ENCODE results near the gene KCNH4.

Gene KCNH4

GRCh38 chr17:42118545-42118944 lies 62.4 kb downstream of the KCNH4 start:
- no peak overlapping the region for H3K27ac ChIP-seq
- H3K4me1 ChIP-seq (ENCODE audit: low read depth, poor library complexity, severe bottlenecking): peaks cover 40% of the 10 kb centered on the region
- H3K79me2 ChIP-seq (ENCODE audit: insufficient read depth, low read depth): no peaks in the 10 kb centered on the region
- H3K9ac ChIP-seq: no peak overlapping the region
- H4K20me1 ChIP-seq (ENCODE audit: insufficient read depth): no peaks in the 10 kb centered on the region
- no peak overlapping the region for H3K4me2 ChIP-seq
- no peaks in the 10 kb centered on the region for H3K36me3 ChIP-seq (ENCODE audit: insufficient read depth)
- H3K27me3 ChIP-seq (ENCODE audit: insufficient read depth, low read depth): no peaks in the 10 kb centered on the region
- no peak overlapping the region for H3K4me3 ChIP-seq (IDR thresholded peaks at IDR 0.05; ENCODE audit: insufficient read depth, low read depth, low read length)
- peak; percentile 82 for TF ChIP-seq CTCF (conservative IDR thresholded peaks at IDR 0.05; ENCODE audit: low read depth, low read length)
- H2AFZ ChIP-seq (ENCODE audit: low read depth): no peak overlapping the region

- Histone ChIP-seq H3K4me3 (IDR thresholded peaks at IDR 0.05; ENCODE audit: insufficient read depth, low read depth, low read length) (no peak overlapping the region), H3K79me2 (ENCODE audit: insufficient read depth, low read depth) (no peaks in the 10 kb centered on the region), H2AFZ (ENCODE audit: low read depth) (no peak overlapping the region), H3K4me2 (no peak overlapping the region), H3K27ac (no peak overlapping the region), H3K9ac (no peak overlapping the region), H3K27me3 (ENCODE audit: insufficient read depth, low read depth) (no peaks in the 10 kb centered on the region), H4K20me1 (ENCODE audit: insufficient read depth) (no peaks in the 10 kb centered on the region), H3K4me1 (ENCODE audit: low read depth, poor library complexity, severe bottlenecking) (peaks cover 45% of the 10 kb centered on the region), H3K36me3 (ENCODE audit: insufficient read depth) (no peaks in the 10 kb centered on the region)
- TF ChIP-seq CTCF (conservative IDR thresholded peaks at IDR 0.05; ENCODE audit: low read depth, low read length): no peak
Observed at GRCh38 chr17:42118126-42118510, 62.8 kb downstream of the KCNH4 start.

- H3K27ac ChIP-seq: no peak overlapping the region
- no peak overlapping the region for H2AFZ ChIP-seq (ENCODE audit: low read depth)
- H3K4me3 ChIP-seq (IDR thresholded peaks at IDR 0.05; ENCODE audit: insufficient read depth, low read depth, low read length): no peak overlapping the region
- peaks cover 50% of the 10 kb centered on the region for H3K4me1 ChIP-seq (ENCODE audit: low read depth, poor library complexity, severe bottlenecking)
- no peaks in the 10 kb centered on the region for H3K27me3 ChIP-seq (ENCODE audit: insufficient read depth, low read depth)
- no peak overlapping the region for H3K9ac ChIP-seq
- no peaks in the 10 kb centered on the region for H3K79me2 ChIP-seq (ENCODE audit: insufficient read depth, low read depth)
- TF ChIP-seq CTCF (conservative IDR thresholded peaks at IDR 0.05; ENCODE audit: low read depth, low read length): no peak
- no peaks in the 10 kb centered on the region for H4K20me1 ChIP-seq (ENCODE audit: insufficient read depth)
- no peak overlapping the region for H3K4me2 ChIP-seq
- H3K36me3 ChIP-seq (ENCODE audit: insufficient read depth): no peaks in the 10 kb centered on the region
Observed at GRCh38 chr17:42117397-42118125, 63.4 kb downstream of the KCNH4 start.

GRCh38 chr17:42116705-42117396 lies 64.1 kb downstream of the KCNH4 start:
- Histone ChIP-seq H3K4me1 (ENCODE audit: low read depth, poor library complexity, severe bottlenecking) (peaks cover 55% of the 10 kb centered on the region), H3K27ac (no peak overlapping the region), H3K4me3 (IDR thresholded peaks at IDR 0.05; ENCODE audit: insufficient read depth, low read depth, low read length) (no peak overlapping the region), H3K79me2 (ENCODE audit: insufficient read depth, low read depth) (no peaks in the 10 kb centered on the region), H3K4me2 (no peak overlapping the region), H3K27me3 (ENCODE audit: insufficient read depth, low read depth) (no peaks in the 10 kb centered on the region), H3K36me3 (ENCODE audit: insufficient read depth) (no peaks in the 10 kb centered on the region), H2AFZ (ENCODE audit: low read depth) (no peak overlapping the region), H4K20me1 (ENCODE audit: insufficient read depth) (no peaks in the 10 kb centered on the region), H3K9ac (no peak overlapping the region)
- TF ChIP-seq CTCF (conservative IDR thresholded peaks at IDR 0.05; ENCODE audit: low read depth, low read length): peak; percentile 87

Data from KMS-11 (cell line).